Activated CD4-positive, alpha-beta T cell treated with anti-CD3 and anti-CD28 coated beads, Interleukin-2, amount 50 U/mL, for 16 hours (primary cell): Measurements from ENCODE around the gene ZNF516.

Experiments used
- DNase-seq: peaks from one replicate; pipeline ENCODE4 v3.0.0-alpha.2; 2020

The ZNF516 gene

GRCh38 chr18:76335859-76336640, 159.0 kb downstream of the ZNF516 start:
- DNase-seq: no peak

- no peak for DNase-seq
Measured at GRCh38 chr18:76328140-76328539, 166.9 kb downstream of the ZNF516 start.

GRCh38 chr18:76323891-76324290, 171.2 kb downstream of the ZNF516 start:
- no peak for DNase-seq

- DNase-seq: no peak
Measured at GRCh38 chr18:76322686-76323085, 172.4 kb downstream of the ZNF516 start.

- no peak for DNase-seq
Measured at GRCh38 chr18:76319366-76319765, 175.7 kb downstream of the ZNF516 start.

GRCh38 chr18:76318607-76319006, 176.4 kb downstream of the ZNF516 start:
- DNase-seq: no peak

- no peak for DNase-seq
Measured at GRCh38 chr18:76317136-76317535, 177.9 kb downstream of the ZNF516 start.

- DNase-seq: no peak
Measured at GRCh38 chr18:76315722-76316230, 179.3 kb downstream of the ZNF516 start.

- no peak for DNase-seq
Measured at GRCh38 chr18:76314496-76314895, 180.5 kb downstream of the ZNF516 start.

- no peak for DNase-seq
Measured at GRCh38 chr18:76314015-76314414, 181.0 kb downstream of the ZNF516 start.
